Endometrial microvascular endothelial cells (primary cell): ENCODE measurements around the gene THAP4. TPM values are rescaled to one million over a fixed set of nuclear protein-coding genes. Genes with fewer than 3 reads are reported as not detected.

Experiments
- in situ Hi-C: cut with HindIII; loops from 2 replicates; pipeline ENCODE4 v1.10.0; 2017; ENCODE audit warnings: low sequenced_read_pairs, low pct_unique_long_range_greater_than_20kb; ENCODE audit errors: inconsistent ontology term
- total RNA-seq: library from RNA; depleted of rRNA; stranded (reverse); fragments of >200 nt; gene quantifications from one replicate; pipeline ENCODE4 v1.2.3, GENCODE V29; 2015; ENCODE audit errors: inconsistent ontology term

The THAP4 gene
- total RNA-seq, 1 donor from 2014 or later: 47.6 TPM

GRCh38 chr2:241617431-241618154 lies 19.4 kb downstream of the THAP4 start:
- in situ Hi-C loops: no loop called here

GRCh38 chr2:241616168-241617125 lies 20.5 kb downstream of the THAP4 start:
- in situ Hi-C loops: no loop called here

GRCh38 chr2:241615522-241616052 lies 21.4 kb downstream of the THAP4 start:
- in situ Hi-C loops: no loop called here

- in situ Hi-C loops: no loop called here
These were observed 21.9 kb downstream of the THAP4 start for GRCh38 chr2:241615041-241615440.

GRCh38 chr2:241613017-241613780 lies 23.8 kb downstream of the THAP4 start:
- in situ Hi-C loops: no loop called here

GRCh38 chr2:241612156-241613016 lies 24.6 kb downstream of the THAP4 start:
- in situ Hi-C loops: no loop called here

GRCh38 chr2:241611062-241611461 lies 25.9 kb downstream of the THAP4 start:
- in situ Hi-C loops: no loop called here

- in situ Hi-C loops: no loop called here
These were observed 26.8 kb downstream of the THAP4 start for GRCh38 chr2:241609859-241610793.

- in situ Hi-C loops: no loop called here
These were observed 28.1 kb downstream of the THAP4 start for GRCh38 chr2:241608881-241609280.

- in situ Hi-C loops: no loop called here
These were observed 29.6 kb downstream of the THAP4 start for GRCh38 chr2:241607162-241607885.

- in situ Hi-C loops: no loop called here
These were observed 30.8 kb downstream of the THAP4 start for GRCh38 chr2:241606186-241606585.

- in situ Hi-C loops: no loop called here
These were observed 33.3 kb downstream of the THAP4 start for GRCh38 chr2:241603686-241604085.

GRCh38 chr2:241602720-241603119 lies 34.2 kb downstream of the THAP4 start:
- in situ Hi-C loops: no loop called here

GRCh38 chr2:241601841-241602240 lies 35.1 kb downstream of the THAP4 start:
- in situ Hi-C loops: no loop called here

- in situ Hi-C loops: no loop called here
These were observed 37.3 kb downstream of the THAP4 start for GRCh38 chr2:241599615-241600014.

- in situ Hi-C loops: no loop called here
These were observed 38.5 kb downstream of the THAP4 start for GRCh38 chr2:241598487-241598886.

GRCh38 chr2:241598061-241598460 lies 38.9 kb downstream of the THAP4 start:
- in situ Hi-C loops: no loop called here
